NCI-H2227 treated with DMSO at 0.1 percent for 48 hours (cell line): ENCODE measurements around the gene FAF1.
A peak's percentile ranks its signal among the peaks of the same experiment; 100 is the strongest.

Experiments used
- DNase-seq: peaks from one replicate; lab custom pipeline; 2025; lab: John Stamatoyannopoulos, UW

Gene FAF1

GRCh38 chr1:50426702-50427085 lies 533.4 kb downstream of the FAF1 start:
- DNase-seq: no peak

DNA sequence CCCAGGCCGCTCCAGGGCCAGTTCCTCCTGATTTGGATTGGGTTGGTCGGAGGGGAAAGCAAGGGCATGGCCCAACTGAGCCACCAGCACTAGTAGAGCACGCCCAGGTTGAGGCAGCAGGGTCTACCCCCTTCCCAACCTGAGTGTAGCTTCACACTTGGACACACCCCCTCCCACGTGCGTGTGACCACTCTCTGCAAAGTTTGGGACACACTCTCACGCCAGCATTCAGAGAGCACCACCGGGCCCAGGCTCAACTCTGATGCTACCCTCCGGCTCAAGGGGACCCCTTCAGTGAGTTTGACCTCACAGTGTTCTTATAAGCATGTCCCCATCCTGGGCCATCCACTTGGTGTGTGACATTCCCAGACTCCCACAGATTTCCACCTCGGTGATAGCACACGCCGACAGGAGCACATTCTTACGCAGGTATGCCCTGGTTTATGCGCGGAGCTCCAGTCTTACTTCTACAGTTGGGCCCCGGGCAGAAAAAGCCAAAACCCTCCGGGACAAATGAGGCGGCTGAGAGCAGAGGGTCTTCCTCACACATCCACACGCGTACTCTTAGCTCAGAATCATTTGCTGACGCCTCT lies 533.9 kb downstream of the FAF1 start:
- DNase-seq: no peak

DNA sequence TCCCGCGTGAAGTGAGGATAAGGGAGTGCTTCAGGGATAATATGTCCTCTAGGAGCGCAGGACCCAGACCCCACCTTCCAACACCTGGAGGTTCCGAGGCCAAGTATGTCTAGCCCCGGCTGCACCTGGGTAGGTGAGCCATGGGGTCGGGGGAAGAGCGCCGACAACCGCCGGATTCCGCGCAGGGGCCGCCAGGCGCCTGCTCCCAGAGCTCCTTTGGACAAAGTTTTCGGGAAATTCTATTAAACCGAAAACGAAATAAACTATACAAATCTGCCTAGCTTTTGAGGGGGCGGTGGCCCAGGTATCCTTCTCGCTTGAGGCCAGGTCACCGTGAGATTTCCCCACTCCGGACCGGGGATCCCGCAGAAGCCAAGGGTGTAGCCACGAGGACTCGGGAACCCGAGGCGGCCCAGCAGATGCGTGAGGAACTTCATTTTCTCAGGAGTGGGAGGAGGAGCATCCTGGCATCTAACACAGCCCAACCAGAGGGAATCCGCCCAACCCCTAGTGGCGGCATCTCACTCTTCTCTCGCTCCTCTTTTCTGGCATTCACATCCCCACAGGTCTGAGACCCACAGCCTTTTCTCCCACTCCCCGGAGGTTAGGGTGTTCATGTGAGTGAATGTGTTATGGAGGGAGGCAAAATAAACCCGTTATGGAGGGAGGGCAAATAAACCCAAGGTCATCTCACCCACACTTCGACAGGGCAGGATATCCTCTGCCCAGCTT lies 534.5 kb downstream of the FAF1 start:
- peak; percentile 37 for DNase-seq

DNA sequence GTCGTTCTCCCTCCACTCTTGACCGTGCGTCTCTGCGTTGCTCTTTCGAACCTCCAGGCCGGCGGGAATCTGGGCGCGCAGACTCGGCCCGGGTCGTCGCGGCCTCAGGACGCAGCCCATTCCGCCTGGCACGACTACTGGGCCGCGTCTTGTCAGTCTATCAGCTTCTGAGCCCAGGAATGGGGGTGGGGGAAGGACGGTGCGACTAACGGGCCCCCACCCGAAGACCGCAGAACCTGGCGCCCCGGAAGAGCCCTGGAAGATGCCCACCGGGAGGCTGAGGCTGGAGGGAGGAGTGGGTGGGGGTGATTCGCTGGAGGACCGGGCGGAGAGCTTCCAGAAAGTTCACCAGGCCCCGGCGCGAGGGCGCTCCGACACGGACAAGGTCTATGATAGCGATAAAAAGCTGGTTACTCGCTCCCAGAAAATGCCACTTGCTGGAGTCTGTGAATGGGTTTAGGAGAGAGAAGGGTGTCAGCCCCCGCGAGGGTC lies 535.1 kb downstream of the FAF1 start:
- DNase-seq: no peak

GRCh38 chr1:50424045-50424883 lies 535.8 kb downstream of the FAF1 start:
- no peak for DNase-seq

DNA sequence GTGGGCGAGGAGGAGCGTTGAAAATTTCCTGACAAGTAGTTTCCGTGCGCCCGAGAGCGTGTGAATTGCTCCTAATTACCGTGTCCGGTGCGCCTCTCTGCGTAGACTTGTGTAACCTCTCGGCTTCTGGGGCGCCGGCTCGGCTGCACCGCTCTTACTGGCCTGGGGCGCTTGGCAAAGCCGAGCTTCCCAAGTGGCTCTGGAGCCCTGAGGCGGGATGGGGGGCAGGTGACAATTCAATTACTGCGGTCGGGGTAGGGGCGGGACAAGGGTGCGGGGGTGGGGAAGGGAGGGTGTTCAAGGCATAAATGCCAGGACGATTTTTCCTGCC lies 536.4 kb downstream of the FAF1 start:
- no peak for DNase-seq

- peak; percentile 51 for DNase-seq
Measured at GRCh38 chr1:50422946-50423669, 537.0 kb downstream of the FAF1 start, which contains the start of gene DMRTA2. TSS of gene DMRTA2 (minus strand) at chr1:50423443. CDS start at chr1:50421536, 1,907 bp downstream.

DNA sequence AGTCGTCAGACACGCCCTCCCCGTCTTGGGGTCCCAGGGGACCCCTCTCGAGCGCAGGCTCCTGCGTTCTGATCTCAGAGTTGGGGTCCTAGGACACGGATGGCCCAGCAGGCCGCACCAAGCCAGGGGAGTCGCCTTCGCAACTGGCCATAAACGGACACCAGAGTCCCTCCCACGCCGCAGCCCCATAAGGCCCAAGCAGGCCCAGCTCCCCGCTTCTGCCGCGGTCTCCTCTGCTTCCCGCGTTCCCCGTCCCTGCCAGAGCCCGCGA lies 537.5 kb downstream of the FAF1 start:
- DNase-seq: no peak

DNA sequence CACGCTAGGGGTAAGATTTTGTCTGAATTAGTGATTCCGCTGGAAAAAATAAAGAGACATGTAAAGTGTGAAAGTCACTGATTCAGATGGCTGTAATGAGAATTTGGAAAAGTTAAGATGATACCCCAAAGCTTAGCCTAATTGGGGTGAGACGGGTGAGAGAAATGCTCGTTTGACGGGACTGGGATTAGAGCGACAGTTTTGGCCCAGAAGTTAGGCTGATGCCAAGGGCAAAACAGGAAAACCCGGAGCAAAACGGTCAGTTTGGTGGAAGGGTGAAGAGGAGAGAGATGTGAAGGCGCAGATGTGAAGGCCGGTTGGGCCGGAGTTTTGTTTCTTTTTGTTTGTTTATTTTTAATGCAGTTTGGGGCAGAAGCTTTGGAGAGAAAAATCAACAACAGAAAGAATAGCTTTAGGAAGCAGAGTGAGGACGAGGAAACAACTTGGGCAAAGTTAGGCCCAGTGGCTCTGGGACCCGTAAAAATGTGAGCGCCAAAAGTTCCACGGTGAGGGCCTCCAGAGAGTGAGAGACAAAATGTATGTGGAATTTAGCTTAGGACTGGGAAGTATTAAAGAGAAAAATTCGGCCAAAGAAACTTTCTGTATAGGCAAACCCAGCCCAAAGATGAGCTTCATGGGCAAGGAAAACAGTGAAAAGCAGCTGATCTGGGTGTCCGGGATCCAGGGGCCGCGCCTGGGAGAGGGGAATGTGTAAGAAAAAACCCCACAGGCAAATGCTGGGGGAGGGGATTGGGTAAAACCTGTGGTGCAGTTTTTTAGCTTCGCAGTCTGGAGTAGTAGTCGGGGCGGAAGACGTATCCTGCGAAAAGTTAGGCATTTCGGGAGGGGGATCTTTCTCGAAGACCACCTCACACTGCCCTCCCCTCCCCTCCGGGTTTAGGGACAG lies 538.0 kb downstream of the FAF1 start:
- DNase-seq: no peak

GRCh38 chr1:50421366-50421748 lies 538.7 kb downstream of the FAF1 start:
- DNase-seq: no peak

DNA sequence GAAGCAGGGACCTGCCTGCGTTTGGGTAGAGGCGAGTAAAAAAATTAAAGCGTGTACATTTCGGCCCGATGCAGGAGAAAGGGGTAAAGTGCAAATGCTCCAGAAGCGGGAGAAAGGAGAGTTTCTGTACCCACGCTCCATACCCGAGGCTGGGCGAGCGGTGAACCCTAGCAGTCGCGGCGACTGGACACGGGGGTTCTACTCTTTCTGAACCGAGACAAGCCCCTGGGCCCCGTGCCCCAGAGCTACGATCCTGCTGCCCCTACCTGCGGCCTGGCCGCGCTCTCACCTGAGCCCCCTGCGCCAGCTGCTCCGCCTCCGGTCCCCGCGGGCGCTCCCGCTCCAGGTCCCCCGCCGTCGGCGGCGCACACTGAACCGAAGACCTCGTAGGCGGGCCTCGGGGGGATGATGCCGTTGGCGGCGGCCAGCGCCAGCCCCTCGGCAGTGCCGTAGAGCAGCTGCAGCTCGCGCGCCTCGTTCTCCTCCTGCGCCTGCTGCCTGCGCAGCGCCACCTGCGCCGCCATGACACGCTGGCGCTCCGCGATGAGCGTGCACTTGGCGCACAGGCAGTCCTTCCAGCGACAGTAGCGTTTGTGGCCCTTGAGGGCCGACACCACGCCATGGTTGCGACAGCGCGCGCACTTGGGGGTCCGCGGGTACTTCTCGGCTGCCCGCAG lies 539.2 kb downstream of the FAF1 start:
- no peak for DNase-seq

DNA sequence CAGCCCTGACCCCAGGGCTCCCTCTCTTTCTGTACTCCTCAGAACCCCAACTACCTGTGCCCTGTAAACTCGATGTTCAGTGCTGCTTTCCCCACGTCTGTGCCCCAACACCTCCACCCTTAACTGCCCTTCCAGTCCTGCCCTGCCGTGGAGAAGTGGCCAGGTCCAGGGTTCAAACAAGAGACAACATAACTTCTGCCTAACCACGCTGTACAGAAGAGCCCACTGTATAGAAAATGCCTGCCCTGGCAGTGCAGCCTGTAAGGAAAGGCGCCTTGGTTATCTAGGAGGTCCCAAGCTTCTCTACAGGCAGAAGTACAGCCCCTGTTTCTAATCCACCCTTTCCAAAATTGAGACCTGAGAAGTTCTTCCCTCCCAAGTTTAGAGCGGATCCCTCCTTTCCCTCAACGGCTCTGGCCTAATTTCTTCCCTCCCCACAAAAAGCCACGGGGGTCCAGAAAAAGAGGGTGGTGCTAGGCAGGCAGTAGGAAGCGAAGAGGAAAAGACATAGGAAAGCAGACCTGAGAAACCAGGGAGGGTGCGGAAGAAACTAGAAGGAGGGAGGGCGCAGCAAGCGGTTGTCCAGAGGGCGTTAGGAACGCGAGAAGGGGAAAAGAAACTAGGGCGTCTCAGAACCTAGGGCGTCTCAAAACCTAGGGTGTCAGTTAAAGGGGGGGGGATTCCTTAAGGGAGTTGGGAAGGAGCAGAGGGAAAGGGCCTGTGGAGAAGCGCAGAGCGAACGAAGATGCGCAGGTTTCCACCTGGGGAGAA lies 540.0 kb downstream of the FAF1 start:
- DNase-seq: no peak

GRCh38 chr1:50419192-50419906 lies 540.7 kb downstream of the FAF1 start:
- no peak for DNase-seq

DNA sequence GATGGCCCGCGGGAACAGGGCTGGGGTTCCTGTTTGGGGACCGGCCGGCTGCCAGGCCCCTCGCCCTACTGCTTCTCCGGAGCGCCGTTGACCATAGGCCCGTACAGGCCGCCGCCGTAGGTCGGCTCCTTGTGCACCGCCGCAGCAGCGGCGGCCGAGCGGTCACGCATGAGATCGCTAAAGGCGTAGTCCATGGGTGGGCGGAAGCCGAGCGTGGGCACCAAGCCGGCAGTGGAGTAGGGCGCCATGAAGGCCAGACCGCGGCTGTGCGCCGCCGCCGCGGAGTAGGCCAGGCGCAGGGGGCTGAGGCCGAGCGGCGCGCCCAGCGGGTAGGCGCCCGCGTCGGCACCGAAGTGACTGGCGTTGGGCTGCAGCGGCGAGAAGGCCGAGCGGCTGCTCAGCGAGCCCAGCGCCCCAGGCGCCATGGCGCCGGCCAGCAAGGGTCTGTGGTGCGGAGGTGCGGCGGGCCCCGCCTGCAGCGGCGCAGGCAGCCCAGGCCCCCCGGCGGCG lies 541.4 kb downstream of the FAF1 start:
- DNase-seq: no peak

DNA sequence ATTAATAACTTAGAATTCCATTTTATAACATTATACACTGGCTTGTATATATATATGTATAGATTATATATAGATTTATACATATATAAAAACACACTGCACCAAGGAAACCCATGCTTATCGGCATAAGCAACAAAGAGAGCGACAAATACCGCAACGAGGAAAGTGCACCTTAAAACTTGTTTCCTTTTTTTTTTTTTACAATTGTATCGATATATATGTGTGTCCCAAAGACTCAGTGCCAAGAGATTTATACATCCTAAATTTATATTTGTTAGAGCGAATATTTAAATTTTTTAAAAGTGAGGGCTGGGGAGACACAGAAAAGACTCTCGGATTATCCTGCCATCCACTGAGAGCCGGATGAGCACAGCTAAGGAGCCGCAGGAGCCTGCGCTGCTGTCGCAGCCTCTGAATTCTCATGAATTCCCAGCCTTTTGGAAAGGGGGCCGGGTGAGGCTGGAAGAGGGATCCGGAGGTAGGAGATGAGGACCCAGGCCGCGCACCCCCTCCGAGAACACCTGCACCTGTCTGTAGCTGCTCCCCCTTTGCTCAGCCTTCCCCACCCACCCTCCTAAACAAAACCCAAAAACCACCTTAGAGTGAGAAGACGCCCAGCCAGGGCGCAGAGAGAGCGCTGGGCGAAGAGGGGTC lies 542.0 kb downstream of the FAF1 start:
- DNase-seq: no peak

DNA sequence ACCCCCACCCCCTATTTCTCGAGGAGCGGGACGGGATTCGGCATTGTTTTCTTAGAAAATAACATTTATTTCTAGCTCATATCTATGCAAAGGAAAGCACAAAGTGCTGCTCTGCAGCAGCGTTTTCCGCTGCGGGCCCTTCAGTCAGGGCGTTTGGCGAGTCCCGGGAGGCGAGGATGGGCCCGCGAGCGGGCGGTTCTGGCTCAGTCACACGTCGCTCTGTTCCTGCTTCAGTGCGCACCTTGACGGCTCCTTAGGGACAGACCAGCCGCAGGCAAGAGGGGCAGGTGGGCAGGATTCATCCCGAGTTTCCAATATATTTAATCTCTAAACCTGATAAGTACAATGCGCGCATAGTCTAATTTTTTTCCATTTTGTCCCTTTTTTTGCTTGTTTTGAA lies 542.6 kb downstream of the FAF1 start:
- no peak for DNase-seq

DNA sequence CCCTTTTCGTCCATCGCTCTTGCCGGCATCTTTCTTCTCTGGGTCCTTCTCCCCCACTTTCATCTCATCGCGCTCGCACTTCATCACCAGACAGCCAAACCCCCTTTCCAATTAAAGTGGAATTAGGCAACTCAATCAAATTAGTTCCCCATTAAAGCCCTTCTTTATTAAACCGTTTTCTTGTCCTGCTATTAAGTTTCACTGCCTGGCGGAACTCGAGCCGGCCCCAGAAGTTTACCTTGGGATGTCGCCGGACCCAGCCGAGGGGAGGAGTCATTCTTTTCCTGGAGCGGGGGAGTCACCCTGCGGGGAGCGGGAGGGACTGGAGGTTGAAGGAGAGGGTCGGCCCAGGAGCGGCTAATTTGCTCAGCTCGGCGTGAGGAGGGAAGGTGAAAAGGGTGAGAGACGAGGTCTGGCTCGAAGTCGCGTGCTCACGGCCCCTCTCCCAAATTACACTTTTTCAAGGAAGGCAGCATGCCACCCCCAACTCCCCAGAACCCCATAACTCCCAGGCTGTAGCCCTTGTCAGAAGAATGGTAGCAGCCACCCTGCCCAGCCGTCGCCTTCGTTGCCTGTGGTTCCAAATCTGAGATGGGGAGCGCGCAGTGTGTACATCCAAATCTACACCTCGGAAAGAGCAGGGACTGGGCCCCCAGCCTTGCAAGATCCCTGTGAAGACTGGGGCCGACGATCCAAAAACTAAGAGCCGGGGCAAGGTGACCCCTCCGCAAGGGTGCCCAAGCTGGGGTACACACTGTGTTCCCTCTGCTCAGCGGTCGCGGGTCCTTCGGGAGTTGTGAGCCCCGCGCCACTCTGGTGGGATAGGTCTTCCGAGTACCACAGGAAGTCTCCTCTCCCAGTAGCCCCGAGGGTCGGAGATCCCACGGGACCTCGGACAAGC lies 543.3 kb downstream of the FAF1 start:
- DNase-seq: no peak

DNA sequence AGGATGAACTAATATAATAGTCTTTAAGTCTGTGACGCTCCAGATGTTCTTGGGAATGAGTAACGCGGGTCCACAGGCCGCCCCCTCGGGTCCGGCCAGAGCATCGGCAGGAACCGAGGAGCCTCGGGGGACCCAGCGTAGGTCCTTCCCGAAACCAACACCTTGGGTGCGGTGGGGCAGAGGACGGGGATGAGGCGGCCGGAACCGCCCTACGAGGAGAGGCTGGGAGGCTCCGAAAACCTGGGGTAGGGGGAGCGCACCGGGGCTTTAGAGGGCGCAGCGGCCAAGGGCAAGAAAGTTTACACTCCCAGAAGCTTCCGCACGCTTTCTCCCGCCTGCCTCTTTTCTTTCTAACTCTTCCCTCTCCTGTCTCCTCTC lies 543.9 kb downstream of the FAF1 start:
- DNase-seq: no peak
